GM19240 (cell line): ENCODE data around the gene INPP4A.

Experiments used
- DNase-seq: peaks from one replicate; pipeline ENCODE4 v3.0.0; 2011; ENCODE audit warnings: low spot score; ENCODE audit not compliant: insufficient read length

The INPP4A gene

DNA sequence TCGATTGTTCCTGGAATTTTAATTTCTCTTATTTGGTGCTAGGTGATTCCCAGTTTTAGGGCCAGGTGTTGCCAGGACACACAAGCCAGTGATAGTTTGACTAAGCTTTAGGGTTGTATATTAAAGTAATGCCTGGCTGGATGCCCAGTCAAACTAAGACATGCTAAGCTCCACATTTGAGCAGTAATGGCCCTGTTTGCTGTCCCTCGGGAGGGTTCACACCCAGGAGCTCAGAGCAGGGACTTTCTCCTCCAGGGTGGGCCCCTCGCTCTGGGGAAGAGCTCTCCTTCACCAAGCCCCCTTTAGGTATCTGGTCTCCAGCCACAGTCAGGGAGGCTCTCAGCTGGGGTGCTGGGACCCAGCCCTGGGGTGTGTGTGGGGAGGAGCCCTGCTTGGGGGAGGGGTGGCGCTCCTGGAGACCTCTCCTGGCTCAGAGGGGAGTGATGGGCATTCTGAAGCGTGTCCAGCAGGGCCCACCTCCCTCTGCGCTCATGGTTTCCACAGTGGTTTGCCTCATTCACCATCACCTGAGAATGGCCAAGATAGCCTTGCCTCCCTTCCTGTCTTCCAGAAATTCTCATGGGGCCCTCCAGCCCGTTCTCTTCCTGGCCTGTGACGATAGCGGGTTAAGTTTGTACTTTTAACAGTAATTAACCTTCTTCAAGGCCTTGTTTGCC is 31.7 kb downstream of the INPP4A start:
- DNase-seq, result no peak

DNA sequence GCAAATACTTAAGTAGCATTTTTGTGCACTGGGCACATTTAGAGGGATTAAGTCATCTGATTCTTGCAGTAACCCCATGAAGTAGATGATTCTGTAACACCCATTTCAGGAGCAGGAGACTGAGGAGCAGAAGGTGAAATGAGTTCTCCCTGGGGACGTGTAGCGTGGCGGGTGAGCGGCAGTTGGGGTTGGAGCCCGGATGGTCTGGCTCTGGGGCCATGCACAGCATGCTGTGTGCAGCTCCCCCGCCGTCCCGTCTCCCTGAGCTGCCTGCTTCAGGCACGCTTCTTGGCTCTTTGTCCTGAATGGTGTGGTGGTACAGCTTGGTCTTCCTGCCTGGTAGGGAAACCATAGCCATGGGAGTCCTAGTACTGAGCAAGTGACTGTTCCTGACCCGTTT is 32.4 kb downstream of the INPP4A start:
- no peak for DNase-seq

DNA sequence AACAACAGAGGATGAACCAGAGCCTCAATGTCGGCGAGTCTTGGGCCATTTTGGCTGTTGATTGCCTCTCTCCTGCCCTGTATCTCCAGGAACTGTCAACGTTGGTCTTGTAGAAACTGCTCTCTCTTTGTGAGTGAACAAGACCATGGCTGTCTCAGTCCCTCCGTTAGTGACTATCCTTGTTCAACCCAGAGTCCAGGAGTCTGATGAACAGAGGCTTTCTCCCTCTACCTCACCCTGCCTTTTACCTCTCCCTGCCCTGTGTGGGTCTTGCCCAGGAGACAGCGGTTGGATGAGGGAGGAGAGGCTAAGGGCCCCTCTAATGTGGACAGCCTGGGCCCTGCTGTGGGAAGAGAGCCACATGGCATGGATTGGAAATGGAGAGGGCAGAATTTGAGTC is 32.8 kb downstream of the INPP4A start:
- DNase-seq, result no peak

DNA sequence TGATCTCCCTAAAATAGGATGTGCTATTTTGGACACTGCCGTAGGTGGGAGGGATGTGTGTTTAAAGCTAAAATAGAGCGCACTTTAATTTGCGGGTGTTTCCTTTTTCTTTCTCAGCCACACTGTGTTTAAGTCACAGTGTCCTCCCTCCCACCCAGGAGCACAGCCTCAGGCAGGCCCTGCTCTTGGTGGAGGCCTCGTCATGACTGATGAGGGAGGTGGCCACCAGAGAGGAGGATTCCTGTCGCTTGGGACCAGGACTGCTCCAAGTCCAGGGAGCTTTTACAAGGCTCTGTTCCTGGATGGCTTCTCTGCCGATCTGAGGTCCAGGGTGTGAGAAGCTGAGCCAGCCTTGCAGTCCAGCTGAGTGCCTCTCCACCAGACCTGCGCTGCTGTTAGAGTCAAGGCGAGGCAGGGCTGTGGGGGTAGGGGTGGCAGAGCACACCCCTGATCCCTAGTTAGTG is 33.5 kb downstream of the INPP4A start:
- no peak for DNase-seq

DNA sequence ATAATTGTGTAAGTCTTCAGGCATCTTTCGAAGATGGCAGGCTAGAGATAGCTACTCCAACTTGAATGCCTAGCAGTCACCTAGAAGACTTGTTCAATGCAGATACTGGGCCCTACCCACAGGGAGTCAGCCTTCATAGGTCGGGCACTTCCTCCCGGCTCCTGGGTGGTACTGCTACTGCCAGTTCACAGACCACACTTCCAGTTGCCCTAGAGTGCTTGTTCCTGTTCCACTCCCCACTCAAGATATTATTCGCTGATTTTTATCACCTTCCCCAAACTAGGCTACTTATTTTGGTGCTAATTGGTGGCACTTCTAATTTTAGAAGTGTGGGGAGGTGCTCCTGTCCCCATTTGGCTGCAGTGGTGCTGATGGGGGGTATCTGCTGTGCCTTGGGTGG is 34.2 kb downstream of the INPP4A start:
- no peak for DNase-seq

DNA sequence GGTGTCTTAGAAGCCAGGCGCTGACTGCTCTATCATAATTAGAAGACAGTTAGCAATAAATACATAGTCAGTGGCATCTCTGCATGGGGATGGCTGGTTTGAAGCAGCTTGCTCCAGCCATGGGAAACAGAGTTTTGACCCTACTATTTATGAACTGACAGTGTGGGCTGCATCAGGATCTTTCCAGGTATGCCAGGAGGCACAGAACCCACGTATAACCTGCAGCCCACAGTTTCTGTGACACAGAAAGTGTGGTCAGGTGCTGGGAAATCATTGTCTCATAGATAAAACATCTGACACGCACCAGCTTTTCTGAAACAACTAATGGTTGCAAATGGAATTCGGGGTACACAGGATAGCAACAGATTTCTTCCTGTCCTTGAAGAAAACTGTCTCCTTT is 34.7 kb downstream of the INPP4A start:
- DNase-seq, result no peak

DNA sequence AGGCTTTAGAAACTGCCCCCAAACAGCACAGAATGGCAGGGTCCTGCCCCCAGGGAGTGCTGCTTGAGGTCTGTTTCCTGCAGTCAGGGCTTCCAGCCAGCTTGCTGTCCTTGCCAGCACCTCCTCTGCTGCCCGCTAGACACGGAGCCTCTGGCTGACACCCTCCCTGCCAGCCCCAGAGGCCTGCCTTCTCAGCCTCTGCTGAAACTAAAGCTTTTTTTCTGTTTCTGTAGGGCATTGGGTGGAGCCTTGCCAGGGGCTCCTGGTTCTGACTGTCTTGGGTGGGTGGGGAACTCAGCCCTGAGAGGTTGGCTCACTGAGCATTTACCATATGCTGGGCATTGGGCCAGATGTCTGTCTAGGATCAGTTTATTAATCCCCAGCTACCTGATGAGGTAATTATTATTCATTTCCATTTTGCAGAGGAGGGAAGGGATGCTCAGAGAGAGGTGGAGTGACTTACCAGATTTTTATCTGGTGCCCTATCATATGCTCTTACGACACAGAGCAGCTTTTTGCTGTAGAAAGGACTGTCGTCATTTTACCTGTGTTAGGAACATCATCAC is 35.4 kb downstream of the INPP4A start:
- DNase-seq, result no peak

DNA sequence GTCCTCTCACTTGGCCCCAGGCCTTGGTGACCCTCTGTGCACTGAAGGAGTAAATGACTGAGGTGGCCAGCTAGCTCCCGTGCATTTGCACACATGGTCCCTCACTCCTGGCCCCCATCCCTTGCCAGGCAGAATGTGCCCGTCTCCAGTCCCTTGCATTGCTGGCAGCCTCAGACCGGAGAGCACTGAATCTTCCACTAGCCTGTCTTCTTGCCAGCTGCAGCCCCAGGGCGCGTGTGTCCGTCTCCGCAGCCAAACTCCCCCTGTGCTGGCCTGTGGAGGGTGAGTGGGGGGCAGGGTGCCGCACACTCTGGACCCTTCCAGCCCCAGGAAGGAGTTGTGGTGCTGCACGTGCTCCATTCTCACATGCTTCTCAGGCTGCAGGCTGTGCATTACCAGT is 35.9 kb downstream of the INPP4A start:
- no peak for DNase-seq

DNA sequence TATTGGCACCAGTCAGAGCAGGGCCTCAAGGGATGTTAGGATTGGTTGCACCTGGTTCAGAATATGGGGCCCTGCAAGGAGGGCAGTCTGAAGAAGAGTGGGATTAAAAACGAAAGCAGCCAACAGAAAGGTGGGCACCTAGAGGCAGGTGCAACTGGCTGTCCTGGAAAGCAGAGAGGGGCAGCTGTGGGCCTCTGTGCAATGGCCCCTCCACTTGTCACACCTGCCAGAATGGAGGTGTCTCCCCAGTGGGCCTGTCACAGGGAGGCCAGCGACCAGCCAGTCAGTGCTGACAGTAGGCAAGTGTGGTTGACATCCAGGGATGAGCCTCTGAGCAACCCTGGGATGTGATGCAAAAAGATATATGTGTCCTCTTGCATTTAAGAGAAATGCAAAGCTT is 37.7 kb downstream of the INPP4A start:
- no peak for DNase-seq

DNA sequence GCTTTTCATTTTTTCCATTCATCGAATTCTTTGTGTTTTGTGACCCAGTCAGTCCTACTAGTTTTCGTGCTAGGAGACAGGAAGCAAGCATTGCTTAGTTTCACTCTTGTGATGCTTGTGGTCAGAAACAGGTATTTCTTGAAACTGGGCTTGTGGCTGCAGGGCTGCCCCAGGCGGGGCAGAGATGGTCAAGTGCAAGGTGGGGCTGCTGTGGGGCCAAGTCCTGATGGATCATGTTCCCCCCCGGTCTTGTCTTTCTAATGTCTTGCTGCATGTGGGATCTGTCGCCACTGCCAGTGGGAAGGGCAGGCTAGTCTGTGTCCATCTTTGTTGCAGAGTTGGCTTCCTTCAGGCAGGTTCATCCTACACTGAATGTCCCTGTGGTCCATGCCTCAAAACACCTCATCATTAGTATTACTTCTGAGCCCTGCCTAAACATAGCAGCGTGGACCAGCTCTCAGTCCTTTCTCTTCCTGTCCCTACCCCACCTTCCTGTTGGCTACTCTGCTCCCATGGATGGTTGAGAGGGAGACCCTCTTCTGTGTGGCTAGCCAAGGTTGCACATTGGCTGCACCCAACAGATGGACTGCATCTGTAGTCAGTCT is 38.7 kb downstream of the INPP4A start:
- DNase-seq, result no peak

DNA sequence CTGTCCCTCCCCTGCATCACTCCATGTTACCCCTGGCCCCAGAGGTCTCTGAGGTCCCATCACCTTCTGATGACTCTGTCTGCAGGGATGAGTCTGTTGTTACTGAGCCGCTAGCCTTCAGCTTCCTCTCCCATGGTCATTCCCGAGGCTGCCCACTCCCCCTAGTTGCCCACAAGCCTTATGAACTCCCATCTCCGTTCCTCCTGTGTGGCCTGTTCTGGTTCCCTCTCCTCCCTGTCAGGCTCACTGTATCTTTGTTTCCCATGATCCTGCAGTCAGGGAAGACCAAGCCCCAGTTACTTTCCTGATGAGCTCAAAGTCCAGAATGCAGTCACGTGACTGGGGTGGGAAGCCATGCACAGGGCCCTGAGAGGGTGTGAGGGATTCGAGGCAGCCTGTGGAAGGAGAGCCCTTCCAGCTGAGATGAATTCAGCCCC is 39.5 kb downstream of the INPP4A start:
- DNase-seq, result no peak

DNA sequence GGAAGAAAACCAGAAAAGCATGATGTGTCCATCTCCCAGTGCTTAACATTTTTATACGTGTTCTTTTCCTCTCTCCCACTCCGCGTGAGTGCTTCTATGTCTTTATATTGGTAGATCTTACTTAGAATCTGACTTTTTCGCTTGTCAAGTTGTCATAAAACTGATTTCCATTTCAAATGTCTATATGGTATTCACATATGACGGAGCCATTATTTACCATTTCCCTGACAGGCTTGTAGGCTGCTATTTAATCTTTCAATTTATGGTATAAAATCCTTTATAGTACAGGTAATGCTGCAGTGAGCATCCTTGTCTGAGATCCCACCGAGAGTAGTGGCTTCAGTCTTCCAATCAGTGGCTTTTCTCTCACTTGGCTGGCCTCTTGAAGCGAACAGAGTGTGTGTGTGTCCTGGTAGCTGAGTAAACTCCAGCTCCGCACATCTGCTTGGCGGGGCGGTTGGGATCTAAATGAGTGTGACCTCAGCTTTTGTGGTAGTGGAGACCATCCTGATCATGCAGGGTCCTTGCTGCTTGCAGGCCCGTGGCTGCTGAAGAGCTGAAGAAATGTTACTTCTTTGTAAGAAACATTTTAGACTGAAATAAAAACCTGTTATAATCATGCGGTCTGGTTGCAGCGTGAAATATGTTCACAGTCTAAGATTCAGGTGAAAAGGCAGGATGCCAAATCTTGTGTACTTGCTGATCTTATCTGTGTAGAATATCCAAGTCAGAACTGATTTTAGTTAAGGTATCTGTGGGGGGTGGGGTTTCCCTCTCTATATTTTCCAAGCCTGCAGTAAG is 40.2 kb downstream of the INPP4A start:
- DNase-seq, result no peak

DNA sequence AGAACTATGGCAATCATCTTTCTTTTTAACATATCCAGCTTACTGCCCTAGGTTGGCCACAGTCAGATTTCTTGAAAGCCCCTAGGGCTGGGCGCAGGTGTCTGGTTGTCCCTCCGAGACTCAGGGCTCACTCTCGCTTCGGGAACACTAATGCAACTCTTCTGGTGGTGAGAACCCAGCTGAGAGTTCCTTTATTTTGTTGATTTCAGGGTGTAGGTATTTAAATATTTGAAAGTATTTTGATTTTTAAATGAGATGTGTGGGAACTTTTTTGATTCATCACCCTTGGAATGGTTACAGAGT is 40.7 kb downstream of the INPP4A start:
- no peak for DNase-seq

DNA sequence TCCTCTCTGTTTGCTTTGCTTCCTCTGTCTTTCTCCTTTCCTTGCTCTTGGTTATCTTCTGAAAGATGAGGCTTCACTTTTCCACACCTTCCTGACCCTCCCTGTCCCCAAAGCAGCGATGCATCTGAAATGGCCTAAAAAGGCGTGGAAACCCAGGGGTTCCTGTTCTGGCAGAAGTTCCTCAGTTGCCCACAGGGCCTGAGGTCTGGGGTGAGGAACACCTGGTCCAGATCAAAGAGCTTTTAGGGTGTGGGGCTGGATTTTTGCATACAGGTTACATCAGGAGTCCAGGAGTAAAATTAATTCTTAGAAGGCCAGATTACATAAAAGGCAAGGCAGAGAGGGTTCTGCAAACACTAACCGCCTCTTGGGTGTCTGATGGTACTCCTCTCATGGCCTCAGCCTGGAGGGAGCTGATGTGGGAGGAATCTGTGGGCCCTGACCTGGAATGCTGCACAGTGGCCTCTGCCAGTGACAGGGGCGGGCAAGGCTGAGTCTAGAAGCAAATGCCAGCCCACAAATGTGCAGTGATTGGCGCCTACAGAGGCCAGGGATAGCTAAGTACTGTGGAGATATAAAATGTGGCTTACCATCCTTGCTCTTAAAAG is 41.8 kb downstream of the INPP4A start:
- DNase-seq, result no peak

DNA sequence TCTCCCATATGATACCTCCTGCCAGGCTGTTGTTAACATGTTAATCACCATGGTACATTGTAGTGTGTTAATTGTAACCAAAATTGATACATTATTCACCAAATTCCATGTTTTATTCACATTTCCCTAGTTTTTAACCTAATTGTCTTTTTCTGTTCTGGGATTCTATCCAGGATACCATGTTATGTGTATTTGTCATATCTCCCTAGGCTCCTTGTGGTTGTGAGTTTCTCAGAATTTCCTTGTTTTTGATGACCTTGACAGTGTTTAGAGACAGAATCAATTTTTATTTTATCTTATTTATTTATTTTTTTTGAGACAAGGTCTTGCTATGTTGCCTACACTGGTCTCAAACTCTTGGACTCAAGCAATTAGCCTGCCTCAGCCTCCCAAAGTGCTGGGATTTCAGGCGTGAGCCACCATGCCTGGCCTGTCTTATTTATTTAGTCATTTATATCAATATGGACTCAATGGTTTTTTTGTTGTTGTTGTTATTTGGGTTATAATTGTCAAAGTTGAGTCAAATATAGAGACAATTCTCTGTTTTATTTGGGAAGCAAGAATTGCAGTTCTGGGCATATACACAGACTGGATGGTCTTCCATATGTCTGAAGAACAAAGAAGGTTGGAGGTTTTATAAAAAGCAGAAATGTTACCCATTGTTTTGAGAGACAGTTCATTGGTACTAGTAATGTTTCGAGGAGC is 42.6 kb downstream of the INPP4A start:
- DNase-seq, result no peak

DNA sequence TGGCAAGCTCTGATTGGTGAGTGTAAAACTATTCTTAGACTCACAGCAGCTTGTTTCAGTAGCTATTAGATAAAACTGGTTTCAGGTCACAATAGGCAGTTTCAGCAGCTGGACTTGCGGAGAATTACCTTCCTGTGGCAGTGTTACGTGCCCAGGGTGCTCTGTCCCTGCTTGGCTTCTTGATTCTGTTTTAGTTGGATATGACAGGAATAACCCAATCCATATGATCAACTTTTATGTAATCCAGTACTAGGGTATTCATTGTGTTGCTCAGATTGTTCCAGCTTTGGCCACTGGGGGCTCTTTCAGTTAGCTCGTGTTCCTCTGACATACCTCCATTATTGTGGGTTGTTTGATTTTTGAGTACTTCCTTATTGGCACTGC is 43.1 kb downstream of the INPP4A start:
- DNase-seq, result no peak

DNA sequence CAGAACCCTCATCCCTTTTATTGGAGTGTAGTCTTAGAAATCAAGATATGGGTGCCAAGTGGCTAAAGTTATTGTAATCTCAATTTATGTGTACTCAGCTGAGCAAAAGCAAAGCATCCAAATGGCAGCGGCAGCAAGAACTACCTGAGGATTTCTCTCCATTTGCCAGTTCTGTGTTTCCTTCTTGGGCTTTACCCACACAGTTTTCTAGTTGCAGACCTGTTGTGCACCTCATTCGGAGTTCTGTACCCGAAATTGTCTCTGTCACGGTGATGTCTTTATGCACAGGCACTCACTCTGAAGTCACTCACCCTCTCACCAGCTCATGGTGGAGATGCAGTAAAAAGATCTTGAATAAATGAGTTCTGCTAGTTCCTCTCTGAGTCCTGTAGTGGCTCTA is 43.6 kb downstream of the INPP4A start:
- DNase-seq, result no peak

DNA sequence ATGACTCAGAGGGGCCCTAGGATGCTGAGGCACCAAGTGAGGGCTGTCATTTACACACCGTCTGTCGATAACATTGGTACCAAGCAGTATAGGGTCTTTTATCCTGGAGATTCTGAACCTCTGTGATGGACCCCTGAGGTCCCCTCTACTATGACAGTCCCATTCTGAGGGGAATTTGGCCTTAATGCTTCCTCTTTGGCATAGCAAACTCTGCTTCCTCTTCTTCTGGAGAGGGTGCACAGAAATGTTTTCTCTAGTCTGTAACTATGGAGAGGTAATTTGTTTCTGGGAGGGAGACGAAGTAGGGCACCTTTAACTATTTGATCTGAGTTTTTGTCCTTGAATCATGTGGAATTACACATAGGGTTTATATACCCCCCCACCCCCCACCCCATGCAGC is 44.8 kb downstream of the INPP4A start:
- DNase-seq, result no peak

DNA sequence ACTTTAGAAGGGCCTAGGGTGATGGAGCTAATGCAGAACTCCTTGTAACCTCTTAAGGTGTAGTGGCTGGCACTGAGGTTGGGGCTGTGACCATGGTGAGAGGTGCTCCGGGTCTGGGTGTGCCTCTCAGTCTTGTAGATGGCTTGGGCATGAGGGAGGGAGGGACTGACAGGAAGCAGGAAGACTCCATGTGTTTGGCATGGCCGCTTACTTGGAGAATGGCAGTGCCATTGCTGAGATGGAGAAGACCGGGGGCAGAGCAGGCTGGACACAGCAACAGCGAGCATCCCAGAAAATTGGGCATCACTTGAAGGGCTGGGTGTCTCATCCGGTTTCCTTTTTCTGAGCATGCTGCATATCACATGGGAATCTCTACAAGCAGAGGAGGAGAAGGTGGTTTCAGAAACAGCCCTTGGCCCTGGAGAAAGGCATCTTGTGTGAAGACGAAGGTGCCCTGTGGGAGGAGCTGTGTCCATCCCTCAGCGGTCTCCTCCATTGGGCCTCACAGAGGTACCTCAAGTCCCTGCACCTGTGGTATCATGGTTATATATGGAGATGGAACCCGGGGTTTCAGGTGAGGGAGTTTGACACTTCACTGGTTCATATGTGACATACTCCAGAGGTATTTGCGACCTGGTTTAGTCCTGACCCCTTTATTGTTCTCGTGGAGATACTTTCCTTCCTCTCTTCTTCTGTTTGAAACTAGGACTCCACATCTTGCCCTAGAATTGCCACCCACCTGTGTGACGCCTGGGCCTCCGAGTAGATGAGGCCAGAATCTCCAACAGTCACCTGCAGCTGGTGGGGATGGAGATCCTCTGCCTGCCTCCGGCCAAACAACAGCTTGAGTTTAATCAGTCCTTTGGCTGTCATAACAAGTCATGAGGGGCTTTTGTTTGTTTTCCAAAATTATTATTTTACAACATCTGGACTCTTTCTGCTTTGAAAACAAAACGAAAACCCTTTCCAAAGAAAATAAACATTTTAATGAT is 45.6 kb downstream of the INPP4A start:
- DNase-seq, result no peak

DNA sequence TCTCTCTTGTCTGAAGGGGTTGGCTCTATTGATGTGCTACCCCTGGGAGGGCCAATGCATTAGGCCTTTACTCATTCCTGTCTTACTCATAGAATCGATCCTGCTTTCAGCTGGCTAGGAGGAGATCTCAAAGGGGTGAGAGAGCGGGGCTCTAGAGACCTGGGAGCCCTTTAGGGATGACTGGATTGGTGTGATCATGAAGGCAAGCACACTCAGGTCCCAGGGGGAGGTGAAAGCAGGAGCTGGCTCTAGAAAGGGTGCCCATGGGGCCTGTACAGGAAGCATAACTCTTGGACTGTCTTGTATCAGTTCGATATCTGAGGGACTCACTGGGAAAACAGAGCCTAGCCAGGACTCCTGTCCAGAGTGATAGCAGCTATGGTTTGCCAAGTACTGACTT is 47.8 kb downstream of the INPP4A start:
- DNase-seq, result no peak
